HG03060 (cell line): ENCODE results near the gene SMIM8.

Experiments
- ATAC-seq: cut with Tn5 transposase; IDR thresholded peaks from one replicate; pipeline ENCODE4 v1.9.1; 2021; ENCODE audit warnings: low read depth, moderate number of reproducible peaks; ENCODE audit not compliant: unreplicated experiment

Gene SMIM8

DNA sequence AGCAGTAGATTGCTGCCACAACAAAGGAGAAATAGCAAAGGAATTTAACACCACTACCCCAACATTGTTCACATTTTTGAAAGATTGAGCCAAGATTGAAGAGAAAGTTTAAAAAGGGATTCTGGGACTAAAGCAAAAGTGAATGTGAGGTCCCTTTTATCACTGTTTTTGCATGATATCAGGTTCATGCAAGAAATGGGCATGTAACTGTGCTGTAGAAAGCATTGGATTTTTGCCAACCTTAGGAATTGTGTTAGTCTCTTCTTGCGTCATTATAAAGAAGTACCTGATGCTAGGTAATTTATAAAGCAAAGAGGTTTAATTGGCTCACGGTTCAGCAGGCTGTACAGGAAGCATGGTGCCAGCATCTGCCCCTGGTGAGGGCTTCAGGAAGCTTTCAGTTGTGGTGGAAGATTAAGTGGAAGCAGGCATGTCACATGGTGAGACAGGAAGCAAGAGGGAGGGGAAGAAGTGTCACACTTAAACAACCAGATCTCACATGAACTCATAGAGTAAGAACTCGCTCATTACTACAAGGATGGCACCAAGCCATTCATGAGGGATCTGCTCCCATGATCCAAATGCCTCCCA lies 11.3 kb downstream of the SMIM8 start:
- no peak for ATAC-seq

- ATAC-seq, result no peak
These were observed 12.3 kb downstream of the SMIM8 start for GRCh38 chr6:87334683-87335082.

DNA sequence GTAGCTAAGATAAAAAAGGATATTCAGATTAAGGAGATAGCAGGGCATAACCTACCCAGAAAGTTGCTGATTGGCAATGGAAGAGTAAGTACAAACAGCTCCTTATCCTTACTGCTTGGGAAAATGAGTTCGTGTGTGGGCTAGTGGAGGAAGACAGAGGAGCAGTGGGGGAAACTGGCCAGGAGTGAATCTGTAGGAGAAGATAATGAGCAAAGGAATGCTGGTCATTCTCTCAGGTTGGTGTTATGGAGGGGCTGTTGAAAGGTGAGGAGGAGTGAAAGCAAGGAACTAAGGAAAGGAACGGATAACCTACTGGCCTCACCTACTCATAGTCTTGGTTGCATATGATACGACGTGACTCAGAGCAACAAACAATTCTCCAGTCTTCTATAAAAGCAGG lies 14.0 kb downstream of the SMIM8 start:
- ATAC-seq, result no peak

- ATAC-seq, result no peak
These were observed 17.8 kb downstream of the SMIM8 start for GRCh38 chr6:87340230-87340629.

- ATAC-seq, result no peak
These were observed 18.8 kb downstream of the SMIM8 start for GRCh38 chr6:87341158-87341557.

- peak; percentile 93 for ATAC-seq
These were observed 19.5 kb downstream of the SMIM8 start for GRCh38 chr6:87341899-87342298.

DNA sequence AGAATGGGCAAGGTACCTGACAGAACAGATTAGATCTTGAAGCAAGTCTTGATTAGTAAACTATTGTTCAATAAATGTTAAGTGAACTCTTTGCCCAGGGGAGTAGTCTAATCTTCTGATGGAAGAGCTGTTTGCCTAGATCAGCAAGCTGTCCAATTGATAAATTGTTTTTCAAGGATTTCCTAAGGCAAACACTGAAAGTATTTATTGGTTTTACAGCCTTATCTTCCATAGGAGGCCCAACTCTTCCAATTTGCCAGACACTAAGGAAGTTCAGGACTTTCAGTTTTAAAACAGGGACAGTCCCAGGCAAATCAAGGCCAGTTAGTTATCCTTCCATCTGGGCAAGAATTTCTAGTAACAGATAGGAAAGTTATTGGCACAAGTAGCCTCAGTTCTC lies 20.4 kb downstream of the SMIM8 start:
- no peak for ATAC-seq

DNA sequence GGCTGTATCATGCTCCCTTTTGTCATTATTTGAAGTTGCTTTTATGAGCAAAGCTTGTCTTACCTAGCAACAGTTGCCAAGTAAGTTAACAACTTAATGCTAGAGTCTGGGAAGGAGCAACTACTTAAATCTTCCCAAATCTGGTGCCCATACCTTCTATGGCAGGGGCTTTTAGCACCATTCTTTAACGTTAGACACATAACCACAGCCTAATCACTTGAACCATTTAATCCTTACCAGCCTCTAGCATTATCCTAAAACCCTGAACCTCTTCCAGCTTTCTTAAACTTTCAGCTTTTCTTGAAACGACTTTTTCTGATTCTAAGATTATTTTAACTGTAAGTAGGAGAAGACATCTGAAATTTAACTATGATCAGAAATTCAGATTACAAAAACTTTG lies 22.3 kb downstream of the SMIM8 start, which contains the start of gene C6orf163:
Gene C6orf163 (plus strand): TSS at position 83 of the 400 bp plus-strand sequence. CDS start 287 bp downstream, at position 370.
- ATAC-seq, result no peak

DNA sequence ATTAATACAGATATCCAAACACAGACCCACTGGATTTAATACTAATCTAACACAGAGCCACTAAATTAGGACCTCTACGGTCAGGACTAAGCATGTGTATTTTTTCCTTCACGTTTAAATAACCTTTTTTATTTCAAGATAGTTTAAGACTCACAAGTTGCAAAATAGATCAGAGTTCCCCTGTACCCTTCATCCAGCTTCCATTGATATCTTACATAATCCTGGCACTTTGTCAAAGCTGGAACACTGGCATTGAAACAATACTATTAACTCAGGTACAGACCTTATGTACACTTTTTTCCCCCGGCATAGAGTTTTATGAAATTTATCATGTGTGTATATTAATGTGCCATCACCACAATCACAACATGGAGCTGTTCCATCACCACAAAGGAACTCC lies 24.3 kb downstream of the SMIM8 start:
- no peak for ATAC-seq

DNA sequence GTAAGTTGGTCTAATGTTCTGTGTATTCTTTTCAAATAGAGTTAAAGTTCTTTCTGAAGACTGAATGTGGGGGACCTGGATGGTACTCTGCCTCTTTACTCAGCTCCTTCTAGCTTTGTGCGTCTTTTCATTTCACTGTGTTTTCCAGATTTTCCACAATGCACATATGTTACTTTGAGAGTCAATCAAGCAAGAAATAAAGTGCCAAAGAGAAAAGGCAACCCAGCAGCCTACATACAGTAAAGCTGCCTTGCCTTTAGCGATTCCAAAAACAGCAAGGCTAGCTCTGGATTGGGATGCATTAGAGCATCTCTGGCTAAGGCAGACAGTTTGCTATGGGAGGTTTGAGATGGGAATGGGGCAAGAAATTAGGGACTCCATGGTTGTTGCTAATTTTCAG lies 27.5 kb downstream of the SMIM8 start:
- no peak for ATAC-seq

GRCh38 chr6:87350516-87350915 lies 28.1 kb downstream of the SMIM8 start:
- no peak for ATAC-seq

DNA sequence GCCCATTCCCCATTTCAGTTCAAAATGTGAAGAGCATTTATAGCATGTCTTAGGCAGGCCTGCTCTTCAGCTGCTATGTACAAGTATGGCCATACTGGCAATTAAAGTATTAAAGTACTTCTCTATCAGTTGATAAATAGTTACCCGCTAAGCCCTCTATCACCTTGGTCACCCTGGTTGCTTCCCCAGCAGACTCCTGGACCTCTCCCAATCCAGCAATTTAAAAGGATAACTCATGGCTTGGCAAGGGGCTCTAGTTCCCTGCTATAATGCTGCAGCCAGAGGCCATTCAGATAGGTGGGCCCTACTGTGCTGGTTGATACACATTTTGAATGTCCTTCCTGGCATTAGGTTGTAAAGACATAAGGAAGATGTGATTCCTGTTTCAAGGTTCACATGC lies 29.2 kb downstream of the SMIM8 start:
- no peak for ATAC-seq

GRCh38 chr6:87356181-87356580 lies 33.8 kb downstream of the SMIM8 start:
- no peak for ATAC-seq

- no peak for ATAC-seq
These were observed 35.2 kb downstream of the SMIM8 start for GRCh38 chr6:87357479-87358196.

GRCh38 chr6:87364602-87365252 lies 42.3 kb downstream of the SMIM8 start:
- no peak for ATAC-seq

DNA sequence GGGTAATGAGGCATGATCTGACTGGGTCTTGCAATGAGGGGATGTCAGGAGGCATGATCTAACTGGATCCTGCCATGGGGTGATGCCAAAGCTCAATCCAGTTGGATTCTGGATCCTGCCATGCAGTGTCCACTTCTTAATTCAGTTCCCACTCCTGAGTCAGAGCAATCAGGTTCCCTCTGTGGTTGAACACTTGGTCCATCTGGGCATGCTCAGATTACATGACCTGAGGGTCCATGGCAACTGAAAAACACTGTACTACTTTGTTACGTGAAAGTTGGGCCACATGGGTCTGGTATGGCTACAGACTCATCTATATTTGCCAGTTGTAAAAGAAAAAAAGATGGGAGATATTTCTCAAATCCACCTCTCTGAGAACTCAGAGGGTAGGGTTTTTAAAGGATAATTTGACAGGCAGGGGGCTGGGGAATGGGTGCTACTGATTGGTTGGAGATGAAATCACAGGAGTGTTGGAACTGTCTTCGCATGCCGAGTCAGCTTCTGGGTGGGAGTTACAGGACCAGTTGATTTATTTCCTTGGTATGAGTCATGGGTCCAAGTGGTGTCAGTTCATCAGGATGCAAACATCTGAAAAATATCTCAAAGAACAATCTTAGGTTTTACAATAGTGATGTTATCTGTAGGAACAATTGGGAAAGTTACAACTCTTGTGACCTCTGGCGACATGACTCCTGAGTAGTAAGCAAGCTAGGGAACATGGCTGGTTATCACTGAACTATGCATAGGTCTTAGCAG lies 43.9 kb downstream of the SMIM8 start:
- no peak for ATAC-seq

DNA sequence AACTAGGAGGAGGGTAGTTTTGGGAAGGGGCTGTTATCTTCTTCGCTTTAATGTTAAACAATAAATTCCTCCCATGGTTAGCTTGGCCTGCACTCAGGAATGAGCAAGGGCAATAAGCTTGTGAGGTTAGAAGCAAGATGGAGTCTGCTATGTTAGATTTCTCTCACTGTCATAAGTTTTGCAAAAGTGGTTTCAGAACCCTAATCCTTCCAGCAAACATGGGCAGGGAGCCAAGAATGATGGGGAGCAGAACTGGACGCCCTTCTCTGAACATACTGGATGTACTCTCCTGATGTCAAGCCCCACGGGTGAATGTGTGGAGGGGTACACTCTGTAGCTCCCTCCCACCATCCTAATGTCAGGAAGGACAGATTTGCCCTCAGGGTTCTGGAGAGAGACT lies 44.5 kb downstream of the SMIM8 start:
- ATAC-seq, result no peak

DNA sequence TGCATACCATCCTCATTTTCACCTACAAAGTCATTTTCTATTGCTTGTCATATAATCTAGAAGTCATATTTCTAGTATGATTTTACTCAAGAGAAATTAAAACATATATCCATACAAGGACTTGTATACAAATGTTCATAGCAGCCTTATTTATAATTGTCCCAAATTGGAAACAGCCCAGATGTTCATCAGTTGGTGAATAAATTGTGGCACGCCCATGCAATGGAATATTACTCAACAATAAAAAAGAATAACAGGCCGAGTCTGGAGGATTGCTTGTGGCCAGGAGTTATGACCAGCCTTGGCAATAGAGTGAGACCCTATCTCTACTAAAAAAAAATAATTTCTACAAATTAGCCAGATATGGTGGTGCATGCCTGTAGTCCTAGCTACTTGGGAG lies 51.0 kb downstream of the SMIM8 start:
- ATAC-seq, result no peak

- no peak for ATAC-seq
These were observed 52.9 kb downstream of the SMIM8 start for GRCh38 chr6:87375315-87375714.

DNA sequence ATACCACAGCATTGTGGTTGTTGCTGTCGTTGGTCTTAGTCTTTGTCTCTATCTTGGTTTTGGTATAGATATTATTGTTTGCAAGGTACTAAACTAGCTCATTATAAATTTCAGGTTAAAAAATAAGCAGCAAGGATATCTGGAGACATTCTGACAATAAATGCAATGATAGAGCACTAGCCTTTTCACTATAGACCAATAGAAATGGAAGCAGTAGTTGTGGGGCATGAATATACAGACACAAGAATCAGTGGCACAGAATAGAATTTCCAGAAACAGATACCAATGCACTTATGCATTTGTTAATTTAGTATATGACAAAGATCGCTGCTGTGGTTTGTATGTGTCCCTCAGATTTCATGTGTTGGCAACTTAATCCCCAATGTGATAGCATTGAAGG lies 54.3 kb downstream of the SMIM8 start:
- no peak for ATAC-seq

DNA sequence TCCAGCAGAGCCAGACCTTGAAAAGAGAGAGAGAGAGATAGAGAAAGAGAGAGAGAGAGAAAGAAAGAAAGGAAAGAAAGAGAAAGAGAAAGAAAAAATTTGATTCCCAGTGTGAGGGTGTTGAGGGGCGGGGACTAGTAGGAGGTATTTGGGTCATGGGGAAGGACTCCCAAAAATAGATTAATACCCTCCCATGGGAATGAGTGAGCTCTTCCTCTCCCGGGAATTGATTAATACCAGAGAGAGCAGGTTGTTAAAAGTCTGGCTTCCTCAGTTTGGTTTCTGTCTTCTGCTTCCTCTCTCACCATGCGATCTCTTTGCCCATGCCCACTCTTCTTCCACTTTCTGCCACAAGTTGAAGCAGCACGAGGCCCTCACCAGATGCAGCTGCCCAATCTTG lies 56.6 kb downstream of the SMIM8 start:
- ATAC-seq, result no peak
